ENCODE results near the gene SAMD4A. TPM values are rescaled to one million over a fixed set of nuclear protein-coding genes. Genes with fewer than 3 reads are reported as not detected.

SAMD4A gene
- total RNA-seq, 1 experiment from 2014 or later, result 17.0 TPM

GRCh38 chr14:54650331-54650958, 83.5 kb downstream of the SAMD4A start:
- in situ Hi-C loops (cut with HindIII; ENCODE audit: low sequenced_read_pairs), result no loop called here
- no peak for DNase-seq (ENCODE audit: low spot score)

- no peak for DNase-seq (ENCODE audit: low spot score)
- in situ Hi-C loops (cut with HindIII; ENCODE audit: low sequenced_read_pairs), result no loop called here
Observed at GRCh38 chr14:54650959-54651351, 84.0 kb downstream of the SAMD4A start.

- in situ Hi-C loops (cut with HindIII; ENCODE audit: low sequenced_read_pairs), result no loop called here
- DNase-seq (ENCODE audit: low spot score), result no peak
Observed at GRCh38 chr14:54651649-54652048, 84.7 kb downstream of the SAMD4A start.

GRCh38 chr14:54652188-54652587, 85.3 kb downstream of the SAMD4A start:
- in situ Hi-C loops (cut with HindIII; ENCODE audit: low sequenced_read_pairs), result no loop called here
- DNase-seq (ENCODE audit: low spot score), result peak; percentile 41

- no peak for DNase-seq (ENCODE audit: low spot score)
- in situ Hi-C loops (cut with HindIII; ENCODE audit: low sequenced_read_pairs), result no loop called here
Observed at GRCh38 chr14:54652605-54653052, 85.7 kb downstream of the SAMD4A start.

- in situ Hi-C loops (cut with HindIII; ENCODE audit: low sequenced_read_pairs), result no loop called here
Observed at GRCh38 chr14:54653712-54654469, 87.0 kb downstream of the SAMD4A start.

GRCh38 chr14:54654605-54655004, 87.7 kb downstream of the SAMD4A start:
- in situ Hi-C loops (cut with HindIII; ENCODE audit: low sequenced_read_pairs), result no loop called here
- DNase-seq (ENCODE audit: low spot score), result no peak

More at GRCh38 chr14:54653712-54654469, 87.0 kb downstream of the SAMD4A start:
- DNase-seq (ENCODE audit: low spot score), result no peak

GRCh38 chr14:54658836-54659235, 91.9 kb downstream of the SAMD4A start:
- no peak for DNase-seq (ENCODE audit: low spot score)
- in situ Hi-C loops (cut with HindIII; ENCODE audit: low sequenced_read_pairs), result no loop called here

GRCh38 chr14:54659365-54659764, 92.4 kb downstream of the SAMD4A start:
- no peak for DNase-seq (ENCODE audit: low spot score)
- in situ Hi-C loops (cut with HindIII; ENCODE audit: low sequenced_read_pairs), result no loop called here

GRCh38 chr14:54660604-54661111, 93.7 kb downstream of the SAMD4A start:
- in situ Hi-C loops (cut with HindIII; ENCODE audit: low sequenced_read_pairs), result no loop called here
- no peak for DNase-seq (ENCODE audit: low spot score)

GRCh38 chr14:54662491-54663133, 95.7 kb downstream of the SAMD4A start:
- in situ Hi-C loops (cut with HindIII; ENCODE audit: low sequenced_read_pairs), result no loop called here
- DNase-seq (ENCODE audit: low spot score), result no peak

- no peak for DNase-seq (ENCODE audit: low spot score)
- in situ Hi-C loops (cut with HindIII; ENCODE audit: low sequenced_read_pairs), result no loop called here
Observed at GRCh38 chr14:54664961-54665360, 98.0 kb downstream of the SAMD4A start.

- no peak for DNase-seq (ENCODE audit: low spot score)
- in situ Hi-C loops (cut with HindIII; ENCODE audit: low sequenced_read_pairs), result no loop called here
Observed at GRCh38 chr14:54665946-54666345, 99.0 kb downstream of the SAMD4A start.

- in situ Hi-C loops (cut with HindIII; ENCODE audit: low sequenced_read_pairs), result no loop called here
- no peak for DNase-seq (ENCODE audit: low spot score)
Observed at GRCh38 chr14:54667026-54667744, 100.3 kb downstream of the SAMD4A start.

- peak; percentile 33 for DNase-seq (ENCODE audit: low spot score)
- in situ Hi-C loops (cut with HindIII; ENCODE audit: low sequenced_read_pairs), result no loop called here
Observed at GRCh38 chr14:54667764-54668163, 100.8 kb downstream of the SAMD4A start.

- DNase-seq (ENCODE audit: low spot score), result no peak
- in situ Hi-C loops (cut with HindIII; ENCODE audit: low sequenced_read_pairs), result no loop called here
Observed at GRCh38 chr14:54669721-54670561, 103.0 kb downstream of the SAMD4A start.

GRCh38 chr14:54671537-54671936, 104.6 kb downstream of the SAMD4A start:
- DNase-seq (ENCODE audit: low spot score), result peak; percentile 35
- in situ Hi-C loops (cut with HindIII; ENCODE audit: low sequenced_read_pairs), result no loop called here

GRCh38 chr14:54672181-54672580, 105.3 kb downstream of the SAMD4A start:
- in situ Hi-C loops (cut with HindIII; ENCODE audit: low sequenced_read_pairs), result no loop called here
- no peak for DNase-seq (ENCODE audit: low spot score)

- in situ Hi-C loops (cut with HindIII; ENCODE audit: low sequenced_read_pairs), result no loop called here
- DNase-seq (ENCODE audit: low spot score), result no peak
Observed at GRCh38 chr14:54672688-54673087, 105.8 kb downstream of the SAMD4A start.

Measured in G401 (cell line).